ENCODE results near the gene ADORA3. TPM values are rescaled to one million over a fixed set of nuclear protein-coding genes. Genes with fewer than 3 reads are reported as not detected.

Gene ADORA3
- not detected in 5 replicates for total RNA-seq (2022; extraction: Qiagen RNA extraction)

GRCh38 chr1:111503585-111504060 lies at the start of gene ADORA3, which contains the start of gene TMIGD3:
Gene ADORA3 (minus strand): TSS chr1:111503633. CDS start chr1:111503354, 279 bp downstream.
Gene TMIGD3 (minus strand): TSS chr1:111503633. CDS start chr1:111503354, 279 bp downstream.

Other genes starting within 250 kb of the ADORA3 start
- not detected in 5 replicates for gene CHIA, start 212.8 kb downstream of the ADORA3 start, total RNA-seq (2022; extraction: Qiagen RNA extraction)
- gene OVGP1, start 75.9 kb downstream of the ADORA3 start, total RNA-seq (2022; extraction: Qiagen RNA extraction), result 0.77 to 1.3 TPM (median 0.91 TPM) in 5 replicates
- gene WDR77, start 54.4 kb downstream of the ADORA3 start, total RNA-seq (2022; extraction: Qiagen RNA extraction), result 34.3 to 51.4 TPM (median 44.8 TPM) in 5 replicates
- gene ATP5PB, start 54.2 kb downstream of the ADORA3 start, total RNA-seq (2022; extraction: Qiagen RNA extraction), result 241 to 272 TPM (median 248 TPM) in 5 replicates
- 0.09 to 0.38 TPM (median 0.21 TPM) in 5 replicates for gene C1orf162, start 29.6 kb downstream of the ADORA3 start, total RNA-seq (2022; extraction: Qiagen RNA extraction)
- gene TMIGD3, start within 50 bp of the ADORA3 start, total RNA-seq (2022; extraction: Qiagen RNA extraction), result not detected in 5 replicates
- 23.5 to 37.2 TPM (median 27.5 TPM) in 5 replicates for gene RAP1A, start 116.2 kb upstream of the ADORA3 start, total RNA-seq (2022; extraction: Qiagen RNA extraction)
- 2.2 to 2.7 TPM (median 2.3 TPM) in 5 replicates for gene INKA2, start 235.8 kb upstream of the ADORA3 start, total RNA-seq (2022; extraction: Qiagen RNA extraction)

Measured in A549 treated with Mapracorat at 1 μM for 4 hours (cell line).